Stimulated activated CD4-positive, alpha-beta T cell treated with anti-CD3 and anti-CD28 coated beads, Interleukin-12 subunit alpha, Interleukin-12 subunit beta, amount 100 ng/mL, for 48 hours (primary cell): ENCODE results near the gene PTDSS2.
"Not testable (repeated sequence)": the region's sequence is repeated elsewhere in the genome, so short reads cannot be mapped to it uniquely, and the experiment has no call there.

Source experiments
- DNase-seq, 3 donors: peaks; one replicate each; pipeline ENCODE4 v3.0.0-alpha.2; 2020; ENCODE audit warnings: low read depth in 2 of 3, low spot score in 1 of 3

The PTDSS2 gene

GRCh38 chr11:431921-432320 lies 18.2 kb upstream of the PTDSS2 start:
- DNase-seq: no peak

- no peak for DNase-seq
Measured at GRCh38 chr11:432501-433100, 17.5 kb upstream of the PTDSS2 start.

GRCh38 chr11:433111-433510 lies 17.0 kb upstream of the PTDSS2 start:
- no peak for DNase-seq

- no peak for DNase-seq
Measured at GRCh38 chr11:433641-434040, 16.4 kb upstream of the PTDSS2 start.

- DNase-seq: no peak
Measured at GRCh38 chr11:434496-434895, 15.6 kb upstream of the PTDSS2 start.

GRCh38 chr11:434999-435740 lies 14.9 kb upstream of the PTDSS2 start:
- not testable (repeated sequence) for DNase-seq

- DNase-seq: no peak
Measured at GRCh38 chr11:437228-437870, 12.7 kb upstream of the PTDSS2 start.

GRCh38 chr11:438101-438844 lies 11.8 kb upstream of the PTDSS2 start:
- DNase-seq: no peak

GRCh38 chr11:439315-440064 lies 10.6 kb upstream of the PTDSS2 start:
- DNase-seq: no peak

- DNase-seq: no peak
Measured at GRCh38 chr11:440065-441042, 9.7 kb upstream of the PTDSS2 start.

GRCh38 chr11:441043-441417 lies 9.0 kb upstream of the PTDSS2 start:
- DNase-seq: no peak

- peak; percentile 24 to 56 (median 48) for DNase-seq
Measured at GRCh38 chr11:441418-442274, 8.4 kb upstream of the PTDSS2 start, which contains the start of gene ANO9. Gene ANO9 (minus strand): TSS chr11:442011. CDS start chr11:441926, 85 bp downstream.

GRCh38 chr11:442611-443081 lies 7.4 kb upstream of the PTDSS2 start:
- no peak for DNase-seq

GRCh38 chr11:443542-444199 lies 6.4 kb upstream of the PTDSS2 start:
- DNase-seq: no peak

GRCh38 chr11:444396-445144 lies 5.5 kb upstream of the PTDSS2 start:
- DNase-seq: no peak

- DNase-seq: no peak
Measured at GRCh38 chr11:445765-446588, 4.1 kb upstream of the PTDSS2 start.

- DNase-seq: no peak
Measured at GRCh38 chr11:446891-447290, 3.2 kb upstream of the PTDSS2 start.
